Kidney (tissue), 14 donors: ENCODE data around the gene SLC12A3. TPM values are rescaled to one million over a fixed set of nuclear protein-coding genes. Genes with fewer than 3 reads are reported as not detected.

Experiments
- DNase-seq, 5 donors: peaks; one replicate each; pipeline ENCODE4 v3.0.0-alpha.2; 2013 to 2020
- FAIRE-seq: peaks from 2 replicates; lab custom pipeline; 2012; peaks lifted over from hg19 to GRCh38; lab: Jason Lieb, UNC
- H3K27ac ChIP-seq, 2 donors: one replicate each; pipeline ENCODE4 v1.7.0; 2013; ENCODE audit warnings: low read depth in 2 of 2, low read length in 2 of 2, inconsistent platforms in 1 of 2
- H3K27me3 ChIP-seq: one replicate; pipeline ENCODE4 v1.7.1; 2013; ENCODE audit warnings: low read length, inconsistent platforms; ENCODE audit not compliant: control insufficient read depth, insufficient read depth
- H3K36me3 ChIP-seq, 3 donors: one replicate each; pipeline versions ENCODE4 v1.7.0 to v1.7.1; 2013; ENCODE audit warnings: low read length in 3 of 3, control low read depth in 1 of 3, inconsistent platforms in 1 of 3; ENCODE audit not compliant: insufficient read depth in 3 of 3, control insufficient read depth in 2 of 3
- H3K4me1 ChIP-seq, 3 donors: one replicate each; pipeline versions ENCODE4 v1.7.0 to v1.7.1; 2013; ENCODE audit warnings: low read length in 3 of 3, inconsistent platforms in 1 of 3, low read depth in 1 of 3; ENCODE audit not compliant: control insufficient read depth in 2 of 3, insufficient read depth in 2 of 3
- H3K4me3 ChIP-seq, 3 donors: one replicate each; pipeline versions ENCODE4 v1.7.0 to v1.8.1; 2013; ENCODE audit warnings: low read length in 3 of 3, control low read depth in 1 of 3, inconsistent platforms in 1 of 3
- H3K9ac ChIP-seq, 3 donors: one replicate each; pipeline versions ENCODE4 v1.7.0 to v1.7.1; 2013; ENCODE audit warnings: low read length in 3 of 3, control low read depth in 1 of 3, inconsistent platforms in 1 of 3
- H3K9me3 ChIP-seq, 3 donors: one replicate each; pipeline versions ENCODE4 v1.7.0 to v1.7.1; 2013; ENCODE audit warnings: low read length in 3 of 3, control low read depth in 1 of 3, inconsistent platforms in 1 of 3; ENCODE audit not compliant: control insufficient read depth in 2 of 3, insufficient read depth in 1 of 3
- CTCF ChIP-seq: IDR thresholded peaks from 3 replicates; pipeline ENCODE4 v1.5.1; 2012; ENCODE audit warnings: mild to moderate bottlenecking, moderate library complexity, borderline replicate concordance; ENCODE audit not compliant: insufficient read depth; ENCODE audit errors: extremely low read depth
- intact Hi-C: fragments of 100-400 bp; cut with DNase I; formaldehyde crosslinking; loops from one replicate; pipeline ENCODE4 v1.11.1; 2022
- polyA plus RNA-seq: library from polyadenylated mRNA; stranded (reverse); fragments of 350-450 nt; fragmentation: Illumina TruSeq; extraction: RNeasy Lipid Tissue Mini Kit (QIAGEN cat#74804); gene quantifications from one replicate; pipeline ENCODE4 v1.2.3, GENCODE V29; 2014; ENCODE audit warnings: low read depth, low replicate concordance; ENCODE audit not compliant: insufficient read depth
- total RNA-seq: library from RNA; stranded (reverse); fragmentation: NEBNext Ultra II Directional; extraction: Animal tissue kit (Norgen Biotek cat#: 25700); gene quantifications from one replicate; pipeline ENCODE4 v1.2.1, GENCODE V29; 2021
- donor health status: control.
- donor health status: control.
- donor health status: control.
- donor health status: control.
- donor health status: control.
- donor health status: DM: yes; HTN: yes; CAD: no.
- donor health status: Normal renal cell carcinoma (clear cell type).

The SLC12A3 gene
- total and polyA plus RNA-seq, 2 donors from 2014 or later = 5.4 to 277 TPM

GRCh38 chr16:56830669-56831068, 34.3 kb upstream of the SLC12A3 start:
- DNase-seq = no peak
- Histone ChIP-seq H3K9ac (no peak overlapping the region), H3K27me3 (no peaks in the 10 kb centered on the region), H3K4me1 (no peaks in the 10 kb centered on the region), H3K4me3 (no peak overlapping the region), H3K36me3 (peaks cover 5 to 16% (median 5%) of the 10 kb centered on the region in 3 donors), H3K9me3 (no peaks in the 10 kb centered on the region), H3K27ac (no peak overlapping the region)
- TF ChIP-seq CTCF = no peak
- intact Hi-C loops = no loop called here
- no peak for FAIRE-seq

- H3K36me3 ChIP-seq = peaks cover 5 to 18% (median 5%) of the 10 kb centered on the region in 3 donors
- intact Hi-C loops = no loop called here
- no peak overlapping the region for H3K27ac ChIP-seq
- no peak for TF ChIP-seq CTCF
- H3K4me3 ChIP-seq = no peak overlapping the region
- no peaks in the 10 kb centered on the region for H3K27me3 ChIP-seq
- peaks cover 0 to 4% (median 0%) of the 10 kb centered on the region in 3 donors for H3K4me1 ChIP-seq
- no peak for FAIRE-seq
- no peak overlapping the region for H3K9ac ChIP-seq
- DNase-seq = no peak
- no peaks in the 10 kb centered on the region for H3K9me3 ChIP-seq
These were observed 32.2 kb upstream of the SLC12A3 start for GRCh38 chr16:56832768-56833167.

- Histone ChIP-seq H3K36me3 (peaks cover 5 to 18% (median 5%) of the 10 kb centered on the region in 3 donors), H3K27ac (no peak overlapping the region), H3K9ac (no peak overlapping the region), H3K9me3 (no peaks in the 10 kb centered on the region), H3K4me3 (no peak overlapping the region), H3K4me1 (peaks cover 0 to 4% (median 0%) of the 10 kb centered on the region in 3 donors), H3K27me3 (no peaks in the 10 kb centered on the region)
- TF ChIP-seq CTCF = no peak
- FAIRE-seq = no peak
- intact Hi-C loops = no loop called here
- DNase-seq = no peak
These were observed 31.6 kb upstream of the SLC12A3 start for GRCh38 chr16:56833243-56833970.
